ENCODE measurements around the gene HES1.

DNA sequence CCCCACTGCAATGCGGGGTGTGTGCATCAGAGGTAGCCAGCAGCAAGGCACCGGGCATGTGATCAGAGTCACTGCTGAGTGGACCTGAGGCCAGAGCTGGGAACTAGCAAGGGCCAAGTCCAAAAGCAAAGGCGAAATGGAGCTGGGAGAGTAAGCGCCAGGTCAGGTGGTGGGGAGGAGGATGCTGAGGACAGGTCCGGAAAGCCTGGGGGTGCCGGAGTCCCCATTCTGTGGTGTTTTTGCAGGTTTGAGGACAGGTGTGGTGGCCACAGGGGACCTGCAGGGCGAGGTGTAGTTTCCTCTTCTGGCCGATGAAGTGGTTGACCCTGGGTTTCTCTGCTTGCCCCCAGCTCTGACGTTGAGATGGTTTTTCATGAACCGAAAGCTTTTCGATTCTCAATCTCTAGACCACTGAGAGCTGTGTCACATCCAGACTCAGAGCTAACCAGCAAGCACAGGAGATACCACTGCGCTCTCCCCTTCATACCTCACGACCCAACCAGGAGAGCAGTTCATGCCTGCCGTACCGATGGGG lies 35.0 kb upstream of the HES1 start:
- TF ChIP-seq L3MBTL2 (conservative IDR thresholded peaks at IDR 0.05) (no peak), SP1 (IDR thresholded peaks at IDR 0.05) (no peak), NFRKB (IDR thresholded peaks at IDR 0.05) (no peak), FOXM1 (IDR thresholded peaks at IDR 0.05; ENCODE audit: borderline replicate concordance) (no peak), FOXA1 (IDR thresholded peaks at IDR 0.05) (no peak), BHLHE40 (IDR thresholded peaks at IDR 0.05; ENCODE audit: borderline replicate concordance) (no peak)

Data from HEK293T (cell line).